Measurements from ENCODE around the gene UNC13D. TPM values are rescaled to one million over a fixed set of nuclear protein-coding genes. Genes with fewer than 3 reads are reported as not detected.

Gene UNC13D
- total and polyA plus RNA-seq, 2 experiments from 2014 or later = 10.8 to 14.8 TPM

DNA sequence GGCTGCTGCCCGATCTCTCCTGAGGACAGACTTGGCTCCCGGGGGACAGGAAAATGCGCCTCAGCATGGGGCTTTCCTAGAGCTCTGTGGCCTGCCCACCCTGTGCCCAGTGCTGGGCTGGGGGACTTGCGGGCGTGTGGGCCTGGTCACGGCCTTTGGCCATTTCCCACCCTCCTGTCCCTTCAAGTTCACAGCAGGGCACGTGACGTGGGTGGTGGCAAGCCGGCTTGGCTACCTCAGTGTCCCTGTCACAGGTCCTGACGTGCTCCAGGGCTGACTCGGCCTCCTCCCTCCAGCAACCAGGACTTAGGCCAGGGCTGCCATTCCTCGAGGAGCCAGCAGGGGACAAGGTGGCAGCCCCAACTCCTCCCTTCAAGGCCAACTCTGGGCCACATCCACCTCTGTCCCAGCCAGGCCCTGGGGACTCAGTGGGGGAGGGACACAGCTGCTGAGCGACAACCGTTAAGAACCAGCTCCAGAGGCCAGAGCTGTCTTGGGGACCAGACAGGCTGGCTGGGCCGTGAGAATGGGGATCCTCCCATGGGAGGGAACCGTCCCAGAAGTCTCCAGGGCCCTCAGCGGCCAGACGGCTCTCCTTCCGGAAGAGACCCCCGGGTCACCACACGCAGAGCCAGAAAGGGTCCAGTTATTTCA is 981 bp upstream of the UNC13D start:
- H3K27me3 ChIP-seq = no peaks in the 10 kb centered on the region
- peaks cover 23% of the 10 kb centered on the region for H3K4me1 ChIP-seq (ENCODE audit: low read depth)
- peak overlapping the region; percentile 59 for H3K27ac ChIP-seq
- no peak overlapping the region for H3K4me3 ChIP-seq
- TF ChIP-seq, protein P1, sequence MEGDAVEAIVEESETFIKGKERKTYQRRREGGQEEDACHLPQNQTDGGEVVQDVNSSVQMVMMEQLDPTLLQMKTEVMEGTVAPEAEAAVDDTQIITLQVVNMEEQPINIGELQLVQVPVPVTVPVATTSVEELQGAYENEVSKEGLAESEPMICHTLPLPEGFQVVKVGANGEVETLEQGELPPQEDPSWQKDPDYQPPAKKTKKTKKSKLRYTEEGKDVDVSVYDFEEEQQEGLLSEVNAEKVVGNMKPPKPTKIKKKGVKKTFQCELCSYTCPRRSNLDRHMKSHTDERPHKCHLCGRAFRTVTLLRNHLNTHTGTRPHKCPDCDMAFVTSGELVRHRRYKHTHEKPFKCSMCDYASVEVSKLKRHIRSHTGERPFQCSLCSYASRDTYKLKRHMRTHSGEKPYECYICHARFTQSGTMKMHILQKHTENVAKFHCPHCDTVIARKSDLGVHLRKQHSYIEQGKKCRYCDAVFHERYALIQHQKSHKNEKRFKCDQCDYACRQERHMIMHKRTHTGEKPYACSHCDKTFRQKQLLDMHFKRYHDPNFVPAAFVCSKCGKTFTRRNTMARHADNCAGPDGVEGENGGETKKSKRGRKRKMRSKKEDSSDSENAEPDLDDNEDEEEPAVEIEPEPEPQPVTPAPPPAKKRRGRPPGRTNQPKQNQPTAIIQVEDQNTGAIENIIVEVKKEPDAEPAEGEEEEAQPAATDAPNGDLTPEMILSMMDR (IDR thresholded peaks at IDR 0.05; ENCODE audit: low read depth, low read length) = peak; percentile 73
- DNase-seq (ENCODE audit: low read depth in 1 of 2, low spot score in 1 of 2) = peak; percentile 69 to 84
- H3K36me3 ChIP-seq = peaks cover 13% of the 10 kb centered on the region
- H3K9me3 ChIP-seq (ENCODE audit: low read depth) = no peaks in the 10 kb centered on the region

- H3K36me3 ChIP-seq = peaks cover 11% of the 10 kb centered on the region
- no peak for DNase-seq (ENCODE audit: low read depth in 1 of 2, low spot score in 1 of 2)
- H3K27ac ChIP-seq = peak overlapping the region; percentile 59
- no peak overlapping the region for H3K4me3 ChIP-seq
- TF ChIP-seq, protein P1 (IDR thresholded peaks at IDR 0.05; ENCODE audit: low read depth, low read length) = no peak
- H3K9me3 ChIP-seq (ENCODE audit: low read depth) = no peaks in the 10 kb centered on the region
- H3K27me3 ChIP-seq = no peaks in the 10 kb centered on the region
- peaks cover 23% of the 10 kb centered on the region for H3K4me1 ChIP-seq (ENCODE audit: low read depth)
Observed at GRCh38 chr17:75844530-75845057, 390 bp upstream of the UNC13D start.

DNA sequence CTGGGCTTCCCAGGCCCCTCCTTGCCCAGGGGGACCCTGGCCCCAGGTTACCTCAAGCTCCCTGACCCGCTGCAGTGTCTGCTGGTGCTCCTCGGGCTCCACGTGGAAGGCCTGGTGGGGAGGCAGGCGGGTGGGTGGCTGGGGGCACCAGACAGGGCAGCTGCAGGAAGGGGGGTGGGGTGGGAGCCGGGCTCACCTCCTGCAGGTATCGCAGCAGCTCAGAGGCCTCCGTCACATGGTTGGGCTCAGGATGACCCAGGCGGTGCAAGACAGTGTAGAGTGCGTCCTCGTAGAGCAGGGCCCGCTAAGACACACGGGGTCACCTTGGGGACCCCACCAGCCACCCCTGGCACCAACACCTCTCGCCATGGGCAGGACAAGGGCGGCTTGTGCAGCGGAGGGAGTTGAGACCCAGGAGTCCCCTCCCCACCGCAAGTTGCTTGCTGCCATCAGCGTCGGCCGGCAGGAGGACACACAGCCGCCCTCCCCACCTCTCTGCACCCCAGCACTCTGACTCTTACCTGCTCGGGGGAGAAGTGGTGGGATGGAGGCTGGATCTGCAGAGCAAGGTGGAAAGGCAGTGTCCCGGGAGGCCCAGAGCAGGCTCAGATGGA is 1.1 kb downstream of the UNC13D start:
- TF ChIP-seq, protein P1 (IDR thresholded peaks at IDR 0.05; ENCODE audit: low read depth, low read length) = no peak
- Histone ChIP-seq H3K4me3 (no peak overlapping the region), H3K9me3 (ENCODE audit: low read depth) (no peaks in the 10 kb centered on the region), H3K36me3 (no peaks in the 10 kb centered on the region), H3K27me3 (no peaks in the 10 kb centered on the region), H3K27ac (no peak overlapping the region), H3K4me1 (ENCODE audit: low read depth) (peaks cover 26% of the 10 kb centered on the region)
- DNase-seq (ENCODE audit: low read depth in 1 of 2, low spot score in 1 of 2) = no peak

GRCh38 chr17:75842411-75842810 is 1.8 kb downstream of the UNC13D start:
- H3K4me3 ChIP-seq = no peak overlapping the region
- TF ChIP-seq, protein P1 (IDR thresholded peaks at IDR 0.05; ENCODE audit: low read depth, low read length) = no peak
- H3K9me3 ChIP-seq (ENCODE audit: low read depth) = no peaks in the 10 kb centered on the region
- peaks cover 26% of the 10 kb centered on the region for H3K4me1 ChIP-seq (ENCODE audit: low read depth)
- H3K27ac ChIP-seq = no peak overlapping the region
- DNase-seq (ENCODE audit: low read depth in 1 of 2, low spot score in 1 of 2) = no peak
- H3K36me3 ChIP-seq = no peaks in the 10 kb centered on the region
- H3K27me3 ChIP-seq = no peaks in the 10 kb centered on the region

- Histone ChIP-seq H3K9me3 (ENCODE audit: low read depth) (no peaks in the 10 kb centered on the region), H3K4me3 (no peak overlapping the region), H3K27ac (no peak overlapping the region), H3K36me3 (no peaks in the 10 kb centered on the region), H3K4me1 (ENCODE audit: low read depth) (peaks cover 22% of the 10 kb centered on the region), H3K27me3 (no peaks in the 10 kb centered on the region)
- TF ChIP-seq, protein P1 (IDR thresholded peaks at IDR 0.05; ENCODE audit: low read depth, low read length) = no peak
- no peak for DNase-seq (ENCODE audit: low read depth in 1 of 2, low spot score in 1 of 2)
Observed at GRCh38 chr17:75840799-75841164, 3.4 kb downstream of the UNC13D start.

Measured in cardiac muscle cell (in vitro differentiated cells and primary cell).